ENCODE data around the gene ELP4. TPM values are rescaled to one million over a fixed set of nuclear protein-coding genes. Genes with fewer than 3 reads are reported as not detected.

Gene ELP4
- total RNA-seq, 4 donors from 2014 or later, result 28.5 to 37.6 (median 32.3) TPM

DNA sequence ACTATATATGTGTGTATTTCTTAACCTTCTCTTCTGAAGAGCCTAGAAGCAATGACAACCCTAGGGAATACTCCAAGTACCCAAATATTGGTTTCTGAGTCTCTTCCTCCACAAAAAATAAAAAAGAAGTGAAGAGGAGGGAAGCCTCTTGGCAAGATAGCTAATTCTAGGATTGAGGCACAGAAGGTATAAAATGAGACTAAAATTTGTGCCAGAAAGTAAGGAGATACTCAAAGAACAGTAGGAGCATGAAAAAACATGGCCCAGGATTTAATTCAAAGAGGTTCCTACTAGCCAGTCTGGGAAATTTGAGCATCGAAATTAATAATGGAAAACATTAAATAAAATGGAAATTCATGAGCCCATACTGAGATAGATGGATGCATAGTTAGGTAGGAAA lies 189.5 kb downstream of the ELP4 start:
- 100% methylated on average over 1 of the region's 1 CpG for WGBS
- no peak overlapping the region for H3K4me3 ChIP-seq
- no peak overlapping the region for H3K27ac ChIP-seq
- H3K36me3 ChIP-seq, result no peaks in the 10 kb centered on the region
- no peaks in the 10 kb centered on the region for H3K27me3 ChIP-seq
- DNase-seq (ENCODE audit: low spot score in 2 of 2), result no peak
- TF ChIP-seq CTCF (IDR thresholded peaks at IDR 0.05) (no peak), POLR2A (IDR thresholded peaks at IDR 0.05) (no peak)
- H3K9me3 ChIP-seq, result no peaks in the 10 kb centered on the region
- H3K4me1 ChIP-seq, result no peaks in the 10 kb centered on the region

DNA sequence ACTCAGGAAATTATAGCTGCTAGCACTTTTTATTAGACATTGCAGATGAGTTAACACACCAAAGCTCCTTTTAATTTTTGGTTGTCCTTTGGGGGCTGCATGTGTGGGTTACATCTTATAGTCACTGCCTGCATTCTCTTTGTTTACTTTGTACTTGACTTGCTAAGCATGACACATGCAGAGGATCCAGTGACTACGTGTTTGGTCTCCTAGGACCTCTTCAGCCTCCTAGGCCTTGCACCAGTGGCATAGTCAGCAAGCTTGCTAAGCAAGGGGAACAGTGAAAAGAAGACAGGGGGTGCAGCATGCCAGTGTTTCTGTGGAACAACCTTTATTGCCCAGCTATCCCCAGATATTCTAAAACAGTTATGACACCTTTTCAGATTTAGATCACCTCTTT lies 193.4 kb downstream of the ELP4 start:
- Histone ChIP-seq H3K4me3 (no peak overlapping the region), H3K4me1 (no peaks in the 10 kb centered on the region), H3K27me3 (no peaks in the 10 kb centered on the region), H3K9me3 (no peaks in the 10 kb centered on the region), H3K27ac (no peak overlapping the region), H3K36me3 (no peaks in the 10 kb centered on the region)
- TF ChIP-seq CTCF (IDR thresholded peaks at IDR 0.05), result no peak
- TF ChIP-seq EP300 (IDR thresholded peaks at IDR 0.05), result no peak
- TF ChIP-seq POLR2AphosphoS5 (IDR thresholded peaks at IDR 0.05), result no peak
- TF ChIP-seq POLR2A (IDR thresholded peaks at IDR 0.05), result no peak
- WGBS, result 67% methylated on average over 1 of the region's 1 CpG
- no peak for DNase-seq (ENCODE audit: low spot score in 2 of 2)

GRCh38 chr11:31706357-31706756 lies 196.8 kb downstream of the ELP4 start:
- Histone ChIP-seq H3K4me3 (no peak overlapping the region), H3K36me3 (no peaks in the 10 kb centered on the region), H3K27me3 (no peaks in the 10 kb centered on the region), H3K27ac (no peak overlapping the region), H3K4me1 (no peaks in the 10 kb centered on the region), H3K9me3 (no peaks in the 10 kb centered on the region)
- TF ChIP-seq EP300 (IDR thresholded peaks at IDR 0.05), result no peak
- no peak for DNase-seq (ENCODE audit: low spot score in 2 of 2)
- WGBS, result 90% methylated on average over 1 of the region's 1 CpG

GRCh38 chr11:31711137-31711536 lies 201.6 kb downstream of the ELP4 start:
- Histone ChIP-seq H3K36me3 (no peaks in the 10 kb centered on the region), H3K27ac (no peak overlapping the region), H3K4me3 (no peak overlapping the region), H3K9me3 (no peaks in the 10 kb centered on the region), H3K4me1 (no peaks in the 10 kb centered on the region), H3K27me3 (no peaks in the 10 kb centered on the region)
- TF ChIP-seq EP300 (IDR thresholded peaks at IDR 0.05) (no peak), POLR2A (IDR thresholded peaks at IDR 0.05) (no peak)
- DNase-seq (ENCODE audit: low spot score in 2 of 2), result no peak
- 49% methylated on average over 2 of the region's 2 CpGs for WGBS

GRCh38 chr11:31712851-31713250 lies 203.3 kb downstream of the ELP4 start:
- H3K4me3 ChIP-seq, result no peak overlapping the region
- TF ChIP-seq CTCF (IDR thresholded peaks at IDR 0.05) (no peak), POLR2AphosphoS5 (IDR thresholded peaks at IDR 0.05) (no peak), POLR2A (IDR thresholded peaks at IDR 0.05) (no peak), EP300 (IDR thresholded peaks at IDR 0.05) (no peak)
- H3K9me3 ChIP-seq, result no peaks in the 10 kb centered on the region
- no peaks in the 10 kb centered on the region for H3K4me1 ChIP-seq
- WGBS, result 100% methylated on average over 2 of the region's 2 CpGs
- H3K27me3 ChIP-seq, result no peaks in the 10 kb centered on the region
- no peak overlapping the region for H3K27ac ChIP-seq
- no peak for DNase-seq (ENCODE audit: low spot score in 2 of 2)
- no peaks in the 10 kb centered on the region for H3K36me3 ChIP-seq

DNA sequence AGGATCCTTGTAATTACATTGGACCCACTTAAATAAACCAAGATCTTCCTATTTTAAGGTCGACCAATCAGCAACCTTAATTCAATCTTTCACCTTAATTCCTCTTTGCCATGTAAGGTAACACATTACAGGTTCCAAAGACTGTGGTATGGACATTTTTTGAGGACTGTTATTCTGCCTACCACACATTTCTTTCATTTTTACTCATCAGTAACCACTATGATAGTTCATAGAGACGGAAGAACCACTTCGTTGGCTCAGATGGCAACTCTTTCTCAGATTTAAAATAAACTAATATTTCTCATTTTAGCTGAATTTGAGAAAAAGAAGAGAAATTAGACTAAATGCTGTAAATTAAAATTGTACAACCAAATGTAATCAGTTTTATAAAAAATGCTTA lies 205.3 kb downstream of the ELP4 start:
- Histone ChIP-seq H3K4me3 (no peak overlapping the region), H3K36me3 (no peaks in the 10 kb centered on the region), H3K27ac (no peak overlapping the region), H3K4me1 (no peaks in the 10 kb centered on the region), H3K9me3 (no peaks in the 10 kb centered on the region), H3K27me3 (no peaks in the 10 kb centered on the region)
- WGBS, result 96% methylated on average over 3 of the region's 3 CpGs
- DNase-seq (ENCODE audit: low spot score in 2 of 2), result no peak
- TF ChIP-seq CTCF (IDR thresholded peaks at IDR 0.05), result no peak
- no peak for TF ChIP-seq POLR2AphosphoS5 (IDR thresholded peaks at IDR 0.05)
- TF ChIP-seq EP300 (IDR thresholded peaks at IDR 0.05), result no peak
- no peak for TF ChIP-seq POLR2A (IDR thresholded peaks at IDR 0.05)
